Loucy (cell line): ENCODE results near the gene NMNAT2.

ENCODE experiments used
- H2AFZ ChIP-seq: fragments of 200-600 bp; sonication (generic); 2 replicates; pipeline ENCODE4 v1.6.0; 2016; ENCODE audit warnings: antibody characterized with exemption, mild to moderate bottlenecking, low read length, moderate library complexity
- H3F3A ChIP-seq: fragments of 200-600 bp; 2 replicates; pipeline ENCODE4 v1.6.0; 2016; ENCODE audit warnings: antibody characterized with exemption, low read depth, mild to moderate bottlenecking
- H3K27me3 ChIP-seq: fragments of 200-600 bp; sonication (generic); 2 replicates; pipeline ENCODE4 v1.6.1; 2014; ENCODE audit warnings: low read length, mild to moderate bottlenecking; ENCODE audit not compliant: insufficient read depth, poor library complexity, severe bottlenecking
- H3K36me3 ChIP-seq: fragments of 200-600 bp; sonication (generic); 2 replicates; pipeline ENCODE4 v1.6.1; 2016; ENCODE audit warnings: low read length; ENCODE audit not compliant: insufficient read depth
- H3K4me1 ChIP-seq: fragments of 200-600 bp; sonication (generic); 2 replicates; pipeline ENCODE4 v1.5.1; 2014; ENCODE audit warnings: low read length, mild to moderate bottlenecking; ENCODE audit not compliant: insufficient read depth, poor library complexity, severe bottlenecking
- H3K4me2 ChIP-seq: fragments of 200-600 bp; sonication (generic); 2 replicates; pipeline ENCODE4 v1.6.0; 2014; ENCODE audit warnings: antibody characterized with exemption, low read length, low read depth, mild to moderate bottlenecking; ENCODE audit not compliant: poor library complexity, severe bottlenecking
- H3K4me3 ChIP-seq: fragments of 200-600 bp; sonication (generic); 2 replicates; pipeline ENCODE4 v1.5.1; 2014; ENCODE audit warnings: low read length, mild to moderate bottlenecking, mixed read lengths; ENCODE audit not compliant: poor library complexity, severe bottlenecking
- H3K79me2 ChIP-seq: fragments of 200-600 bp; sonication (generic); 2 replicates; pipeline ENCODE4 v1.6.1; 2014; ENCODE audit warnings: low read length; ENCODE audit not compliant: insufficient read depth
- H3K9ac ChIP-seq: fragments of 200-600 bp; sonication (generic); 2 replicates; pipeline ENCODE4 v1.6.0; 2014; ENCODE audit warnings: mild to moderate bottlenecking, low read depth, low read length, moderate library complexity; ENCODE audit not compliant: poor library complexity, severe bottlenecking
- H3K9me2 ChIP-seq: fragments of 200-600 bp; sonication (generic); replicated peaks from 2 replicates; pipeline ENCODE4 v1.6.1; 2016; ENCODE audit warnings: low read depth, low read length, mixed read lengths
- H3K9me3 ChIP-seq: fragments of 200-600 bp; sonication (generic); 2 replicates; pipeline ENCODE4 v1.6.1; 2014; ENCODE audit warnings: mild to moderate bottlenecking, antibody characterized with exemption, low read length, low read depth; ENCODE audit not compliant: insufficient read depth
- H4K20me1 ChIP-seq: fragments of 200-600 bp; sonication (generic); 2 replicates; pipeline ENCODE4 v1.6.0; 2014; ENCODE audit warnings: antibody characterized with exemption, low read length, mild to moderate bottlenecking; ENCODE audit not compliant: insufficient read depth, poor library complexity, severe bottlenecking
- EZH2phosphoT487 ChIP-seq: fragments of 200-600 bp; IDR thresholded peaks from 2 replicates; pipeline ENCODE4 v1.6.1; 2018; ENCODE audit warnings: antibody characterized with exemption, mild to moderate bottlenecking, moderate library complexity, borderline replicate concordance
- TF ChIP-seq, protein P1 (sequence below): fragments of 200-600 bp; sonication (generic); conservative IDR thresholded peaks from 2 replicates; pipeline ENCODE4 v1.5.1; 2014; ENCODE audit warnings: mild to moderate bottlenecking, antibody characterized with exemption, low read length

Gene NMNAT2

DNA sequence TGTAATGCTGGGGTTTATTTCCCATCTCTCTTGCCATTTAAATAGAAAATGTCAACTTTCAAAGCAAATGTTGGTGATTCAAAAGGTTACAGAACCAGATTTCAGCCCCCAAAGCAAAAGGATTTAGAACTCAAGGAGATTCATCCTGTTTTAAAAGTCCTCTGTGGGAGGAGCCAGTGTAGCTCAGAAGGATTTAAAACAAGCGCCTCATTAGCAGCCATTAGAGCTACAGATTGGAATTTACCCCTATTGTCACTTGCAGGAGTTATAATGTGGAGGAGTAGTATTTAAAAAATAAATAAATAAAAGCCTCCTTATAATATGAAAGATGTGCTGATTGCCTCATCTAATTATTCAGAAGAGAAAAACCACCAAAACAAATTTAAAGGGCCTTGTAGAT lies 124.3 kb downstream of the NMNAT2 start:
- H4K20me1 ChIP-seq, result no peaks in the 10 kb centered on the region
- no peak overlapping the region for H2AFZ ChIP-seq
- no peaks in the 10 kb centered on the region for H3F3A ChIP-seq
- H3K36me3 ChIP-seq, result no peaks in the 10 kb centered on the region
- no peaks in the 10 kb centered on the region for H3K9me3 ChIP-seq
- no peak overlapping the region for H3K4me3 ChIP-seq
- H3K4me2 ChIP-seq, result no peak overlapping the region
- H3K9ac ChIP-seq, result no peak overlapping the region
- no peaks in the 10 kb centered on the region for H3K27me3 ChIP-seq
- H3K9me2 ChIP-seq, result no peaks in the 10 kb centered on the region
- no peaks in the 10 kb centered on the region for H3K4me1 ChIP-seq
- H3K79me2 ChIP-seq, result no peaks in the 10 kb centered on the region
- TF ChIP-seq EZH2phosphoT487, result no peak

DNA sequence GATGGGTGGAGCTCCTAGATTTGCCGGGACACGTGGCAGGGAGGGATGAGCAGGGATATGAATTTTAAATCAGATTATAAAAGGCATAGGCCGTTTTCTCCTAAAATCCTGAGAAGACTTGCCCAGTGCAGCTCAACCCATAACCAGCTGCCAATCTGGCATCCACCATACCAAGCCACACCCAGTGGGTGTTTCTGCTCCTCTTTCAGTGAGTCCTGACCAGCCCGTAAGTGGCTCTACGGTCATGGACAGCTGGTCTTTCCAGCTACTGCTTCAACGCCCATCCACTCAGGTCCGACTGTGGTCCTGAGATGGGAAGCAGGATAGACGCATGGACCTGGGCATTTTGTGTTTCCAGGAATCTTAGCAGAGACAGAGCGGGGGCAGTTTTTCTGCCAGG lies 124.9 kb downstream of the NMNAT2 start:
- TF ChIP-seq EZH2phosphoT487, result no peak
- TF ChIP-seq, protein P1, sequence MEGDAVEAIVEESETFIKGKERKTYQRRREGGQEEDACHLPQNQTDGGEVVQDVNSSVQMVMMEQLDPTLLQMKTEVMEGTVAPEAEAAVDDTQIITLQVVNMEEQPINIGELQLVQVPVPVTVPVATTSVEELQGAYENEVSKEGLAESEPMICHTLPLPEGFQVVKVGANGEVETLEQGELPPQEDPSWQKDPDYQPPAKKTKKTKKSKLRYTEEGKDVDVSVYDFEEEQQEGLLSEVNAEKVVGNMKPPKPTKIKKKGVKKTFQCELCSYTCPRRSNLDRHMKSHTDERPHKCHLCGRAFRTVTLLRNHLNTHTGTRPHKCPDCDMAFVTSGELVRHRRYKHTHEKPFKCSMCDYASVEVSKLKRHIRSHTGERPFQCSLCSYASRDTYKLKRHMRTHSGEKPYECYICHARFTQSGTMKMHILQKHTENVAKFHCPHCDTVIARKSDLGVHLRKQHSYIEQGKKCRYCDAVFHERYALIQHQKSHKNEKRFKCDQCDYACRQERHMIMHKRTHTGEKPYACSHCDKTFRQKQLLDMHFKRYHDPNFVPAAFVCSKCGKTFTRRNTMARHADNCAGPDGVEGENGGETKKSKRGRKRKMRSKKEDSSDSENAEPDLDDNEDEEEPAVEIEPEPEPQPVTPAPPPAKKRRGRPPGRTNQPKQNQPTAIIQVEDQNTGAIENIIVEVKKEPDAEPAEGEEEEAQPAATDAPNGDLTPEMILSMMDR, result no peak
- no peaks in the 10 kb centered on the region for H3K9me3 ChIP-seq
- no peaks in the 10 kb centered on the region for H3K79me2 ChIP-seq
- H2AFZ ChIP-seq, result no peak overlapping the region
- no peak overlapping the region for H3K9ac ChIP-seq
- no peaks in the 10 kb centered on the region for H3F3A ChIP-seq
- H3K9me2 ChIP-seq, result no peaks in the 10 kb centered on the region
- H3K4me3 ChIP-seq, result no peak overlapping the region
- H3K27me3 ChIP-seq, result no peaks in the 10 kb centered on the region
- no peak overlapping the region for H3K4me2 ChIP-seq
- H4K20me1 ChIP-seq, result no peaks in the 10 kb centered on the region
- no peaks in the 10 kb centered on the region for H3K36me3 ChIP-seq
- H3K4me1 ChIP-seq, result no peaks in the 10 kb centered on the region

DNA sequence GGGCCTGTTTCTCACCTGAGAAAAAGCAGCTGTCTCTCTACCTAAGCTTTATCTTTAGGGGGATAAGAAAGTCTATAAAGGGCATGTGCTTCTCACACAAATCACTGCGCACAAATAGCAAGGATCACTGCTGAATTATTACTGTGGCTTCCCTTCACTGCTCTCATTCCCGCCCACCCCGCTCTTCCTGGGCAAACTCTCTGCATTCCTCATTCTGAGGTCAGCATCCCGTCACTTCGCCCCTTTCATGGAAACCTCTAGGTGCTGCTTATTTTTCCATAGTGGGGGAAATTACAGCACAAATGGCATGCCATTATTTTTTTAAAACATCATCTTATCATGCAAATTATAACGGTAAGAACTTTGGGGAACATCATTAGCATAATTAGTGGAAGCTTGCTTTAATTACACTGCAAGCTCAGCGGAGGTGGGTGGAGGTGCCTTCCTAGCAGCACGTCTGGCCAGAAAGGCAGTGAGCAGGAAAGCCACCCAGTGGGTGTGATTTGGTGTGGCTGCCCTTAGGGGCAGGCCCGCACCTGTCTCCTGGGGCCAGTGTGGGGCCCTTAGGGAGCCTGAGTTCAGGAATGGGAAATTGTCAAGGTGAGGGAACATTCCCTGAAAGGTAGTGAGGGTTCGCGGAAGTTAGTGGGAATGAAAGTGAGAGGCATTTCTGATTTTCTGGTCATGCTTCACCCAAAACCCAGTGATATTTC lies 126.2 kb downstream of the NMNAT2 start:
- H3K4me1 ChIP-seq, result no peaks in the 10 kb centered on the region
- TF ChIP-seq, protein P1, result no peak
- no peak for TF ChIP-seq EZH2phosphoT487
- H3K9me3 ChIP-seq, result no peaks in the 10 kb centered on the region
- H3F3A ChIP-seq, result no peaks in the 10 kb centered on the region
- no peaks in the 10 kb centered on the region for H4K20me1 ChIP-seq
- H2AFZ ChIP-seq, result no peak overlapping the region
- H3K9me2 ChIP-seq, result no peaks in the 10 kb centered on the region
- no peak overlapping the region for H3K4me3 ChIP-seq
- H3K9ac ChIP-seq, result no peak overlapping the region
- H3K4me2 ChIP-seq, result no peak overlapping the region
- H3K27me3 ChIP-seq, result no peaks in the 10 kb centered on the region
- no peaks in the 10 kb centered on the region for H3K36me3 ChIP-seq
- H3K79me2 ChIP-seq, result no peaks in the 10 kb centered on the region

DNA sequence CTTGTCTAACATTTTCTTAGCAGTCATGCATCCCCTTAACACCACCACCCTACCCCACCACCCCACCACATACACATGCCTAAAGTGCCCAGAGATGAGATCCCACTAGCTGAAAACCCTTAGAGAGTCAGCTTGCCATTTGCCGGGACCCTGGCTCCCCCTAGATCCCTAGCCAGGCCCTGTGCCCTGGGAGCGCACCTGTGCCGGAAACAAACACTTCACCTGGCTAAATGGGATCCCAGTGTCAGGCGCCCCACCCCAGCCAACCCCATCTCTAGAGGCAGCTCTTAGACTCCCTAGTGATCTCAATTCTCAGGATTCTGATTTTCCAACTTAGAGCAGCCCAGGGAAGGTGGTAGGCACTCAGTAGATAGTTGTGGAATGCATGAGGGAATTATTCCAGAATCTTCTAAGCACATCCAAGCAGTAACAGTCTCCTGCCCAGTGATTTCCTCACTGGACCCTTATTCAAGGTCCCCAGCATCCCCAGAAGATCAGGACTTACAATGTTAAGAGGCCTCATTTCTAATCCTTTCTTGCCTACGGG lies 126.9 kb downstream of the NMNAT2 start:
- no peaks in the 10 kb centered on the region for H3K4me1 ChIP-seq
- H3K36me3 ChIP-seq, result no peaks in the 10 kb centered on the region
- H2AFZ ChIP-seq, result no peak overlapping the region
- no peak overlapping the region for H3K4me2 ChIP-seq
- no peaks in the 10 kb centered on the region for H3F3A ChIP-seq
- no peaks in the 10 kb centered on the region for H3K9me3 ChIP-seq
- no peaks in the 10 kb centered on the region for H4K20me1 ChIP-seq
- H3K9me2 ChIP-seq, result no peaks in the 10 kb centered on the region
- H3K9ac ChIP-seq, result no peak overlapping the region
- H3K27me3 ChIP-seq, result no peaks in the 10 kb centered on the region
- no peaks in the 10 kb centered on the region for H3K79me2 ChIP-seq
- no peak for TF ChIP-seq EZH2phosphoT487
- TF ChIP-seq, protein P1, result no peak
- no peak overlapping the region for H3K4me3 ChIP-seq
